PFSK-1 (cell line): Measurements from ENCODE around the gene COMT.

ENCODE experiments used
- FOXP2 ChIP-seq: optimal IDR thresholded peaks from 2 replicates; pipeline ENCODE3; 2011; ENCODE audit warnings: borderline replicate concordance, control low read depth, inconsistent platforms; ENCODE audit not compliant: insufficient read depth; ENCODE audit errors: extremely low read length, extremely low read depth
- POLR2AphosphoS5 ChIP-seq: IDR thresholded peaks from 2 replicates; pipeline ENCODE4 v1.6.1; 2012; ENCODE audit warnings: low read depth, mild to moderate bottlenecking, control low read depth, low read length, moderate library complexity
- SIN3A ChIP-seq: IDR thresholded peaks from 2 replicates; pipeline ENCODE4 v1.6.1; 2012; ENCODE audit warnings: mild to moderate bottlenecking, low read length, moderate library complexity, borderline replicate concordance; ENCODE audit not compliant: insufficient read depth
- TAF1 ChIP-seq: IDR thresholded peaks from 2 replicates; pipeline ENCODE4 v1.6.1; 2012; ENCODE audit warnings: low read length, control low read depth, borderline replicate concordance; ENCODE audit not compliant: insufficient read depth
- TF ChIP-seq, protein P1 (sequence below), 2 experiments: IDR thresholded peaks; 2 replicates each; pipeline versions ENCODE4 v1.6.1 to v1.8.0; 2011 to 2012; ENCODE audit warnings: low read depth in 2 of 2, low read length in 2 of 2, control low read depth in 1 of 2, inconsistent platforms in 1 of 2, mild to moderate bottlenecking in 1 of 2, moderate library complexity in 1 of 2; ENCODE audit not compliant: insufficient read depth in 1 of 2

COMT gene

GRCh38 chr22:19972652-19973550 is 31.3 kb downstream of the COMT start:
- no peak for TF ChIP-seq SIN3A
- TF ChIP-seq POLR2AphosphoS5, result no peak

DNA sequence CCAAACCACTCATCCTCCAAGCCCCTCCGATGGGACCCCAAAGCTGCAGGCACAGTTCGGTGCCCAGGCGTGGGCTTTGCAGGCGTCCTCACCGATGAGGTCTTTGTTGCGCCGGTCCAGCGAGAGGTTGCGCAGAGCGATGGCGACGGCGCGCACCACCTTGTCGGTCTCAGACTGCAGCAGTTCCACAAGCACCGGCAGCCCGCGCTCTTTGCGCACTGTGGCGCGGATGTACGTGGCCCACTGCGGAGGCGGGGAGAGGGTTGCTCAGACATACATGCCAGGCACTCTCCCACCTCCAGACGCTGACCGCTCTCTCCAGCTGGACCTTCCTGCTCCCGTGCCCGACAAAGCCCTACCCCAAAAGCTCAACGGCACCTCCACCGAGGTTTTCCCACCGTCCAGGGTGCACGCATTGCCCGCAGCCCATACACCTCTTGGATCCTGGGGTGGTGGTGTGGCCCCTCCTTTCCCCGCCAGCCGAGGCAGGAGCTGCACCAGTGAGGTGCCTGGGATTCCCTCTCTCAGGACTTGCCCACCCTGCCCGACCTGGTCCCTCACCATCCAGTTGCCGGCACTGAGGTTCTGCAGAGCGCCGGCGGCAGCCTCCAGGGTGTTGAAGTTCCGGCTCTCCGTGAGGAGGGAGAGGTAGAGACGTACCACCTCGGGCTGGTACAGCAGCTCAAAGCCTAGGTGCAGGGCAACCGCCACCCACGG is 32.1 kb downstream of the COMT start:
- TF ChIP-seq POLR2AphosphoS5, result no peak
- TF ChIP-seq FOXP2, result no peak
- TF ChIP-seq SIN3A, result no peak
- TF ChIP-seq, protein P1, sequence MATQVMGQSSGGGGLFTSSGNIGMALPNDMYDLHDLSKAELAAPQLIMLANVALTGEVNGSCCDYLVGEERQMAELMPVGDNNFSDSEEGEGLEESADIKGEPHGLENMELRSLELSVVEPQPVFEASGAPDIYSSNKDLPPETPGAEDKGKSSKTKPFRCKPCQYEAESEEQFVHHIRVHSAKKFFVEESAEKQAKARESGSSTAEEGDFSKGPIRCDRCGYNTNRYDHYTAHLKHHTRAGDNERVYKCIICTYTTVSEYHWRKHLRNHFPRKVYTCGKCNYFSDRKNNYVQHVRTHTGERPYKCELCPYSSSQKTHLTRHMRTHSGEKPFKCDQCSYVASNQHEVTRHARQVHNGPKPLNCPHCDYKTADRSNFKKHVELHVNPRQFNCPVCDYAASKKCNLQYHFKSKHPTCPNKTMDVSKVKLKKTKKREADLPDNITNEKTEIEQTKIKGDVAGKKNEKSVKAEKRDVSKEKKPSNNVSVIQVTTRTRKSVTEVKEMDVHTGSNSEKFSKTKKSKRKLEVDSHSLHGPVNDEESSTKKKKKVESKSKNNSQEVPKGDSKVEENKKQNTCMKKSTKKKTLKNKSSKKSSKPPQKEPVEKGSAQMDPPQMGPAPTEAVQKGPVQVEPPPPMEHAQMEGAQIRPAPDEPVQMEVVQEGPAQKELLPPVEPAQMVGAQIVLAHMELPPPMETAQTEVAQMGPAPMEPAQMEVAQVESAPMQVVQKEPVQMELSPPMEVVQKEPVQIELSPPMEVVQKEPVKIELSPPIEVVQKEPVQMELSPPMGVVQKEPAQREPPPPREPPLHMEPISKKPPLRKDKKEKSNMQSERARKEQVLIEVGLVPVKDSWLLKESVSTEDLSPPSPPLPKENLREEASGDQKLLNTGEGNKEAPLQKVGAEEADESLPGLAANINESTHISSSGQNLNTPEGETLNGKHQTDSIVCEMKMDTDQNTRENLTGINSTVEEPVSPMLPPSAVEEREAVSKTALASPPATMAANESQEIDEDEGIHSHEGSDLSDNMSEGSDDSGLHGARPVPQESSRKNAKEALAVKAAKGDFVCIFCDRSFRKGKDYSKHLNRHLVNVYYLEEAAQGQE (IDR thresholded peaks at IDR 0.05; ENCODE audit: insufficient read depth in 1 of 2, low read depth in 2 of 2, low read length in 2 of 2), result no peak
- TF ChIP-seq TAF1, result no peak

DNA sequence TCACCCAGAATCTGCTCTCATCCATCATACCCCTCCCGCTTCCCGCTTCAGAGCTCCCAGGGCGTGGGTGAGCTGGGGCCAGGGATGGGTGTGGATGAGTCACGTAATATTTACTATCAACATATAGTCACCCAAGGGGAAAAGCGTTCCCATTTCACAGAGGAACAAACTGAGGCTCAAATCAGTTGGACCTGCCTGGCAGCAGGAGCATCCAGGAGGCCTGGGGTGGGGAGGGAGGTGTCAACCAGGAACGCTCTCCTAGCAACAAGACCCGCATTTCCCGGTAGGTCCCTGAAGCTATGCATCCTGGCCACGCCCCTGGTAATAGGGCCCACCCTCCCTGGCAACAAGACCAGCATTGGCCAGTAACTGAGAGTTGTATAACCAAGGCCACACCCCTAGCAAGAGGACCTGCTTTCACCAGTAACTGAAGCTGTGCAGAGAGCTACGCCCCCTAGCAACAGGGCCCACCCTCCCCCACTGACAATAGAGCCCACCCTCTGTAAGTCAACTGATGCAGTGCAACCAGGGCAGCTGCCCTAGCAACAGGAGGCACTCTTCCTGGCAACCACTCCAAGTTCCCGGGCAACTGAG is 32.8 kb downstream of the COMT start:
- TF ChIP-seq SIN3A (no peak), FOXP2 (no peak), TAF1 (no peak), POLR2AphosphoS5 (no peak; the same call in 1 of the 2 replicates)
- TF ChIP-seq, protein P1 (IDR thresholded peaks at IDR 0.05; ENCODE audit: insufficient read depth in 1 of 2, low read depth in 2 of 2, low read length in 2 of 2), result no peak

GRCh38 chr22:19974935-19975706 is 33.5 kb downstream of the COMT start:
- TF ChIP-seq TAF1 (no peak), SIN3A (no peak), FOXP2 (no peak), POLR2AphosphoS5 (no peak)
- TF ChIP-seq, protein P1 (IDR thresholded peaks at IDR 0.05; ENCODE audit: insufficient read depth in 1 of 2, low read depth in 2 of 2, low read length in 2 of 2), result no peak

- TF ChIP-seq POLR2AphosphoS5 (no peak), TAF1 (no peak), SIN3A (no peak)
- TF ChIP-seq, protein P1 (IDR thresholded peaks at IDR 0.05; ENCODE audit: insufficient read depth in 1 of 2, low read depth in 2 of 2, low read length in 2 of 2), result no peak
Measured at GRCh38 chr22:19975707-19976035, 34.1 kb downstream of the COMT start.
